Stimulated activated CD8-positive, alpha-beta memory T cell treated with anti-CD3 and anti-CD28 coated beads, Interleukin-7, amount 100 ng/mL, for 24 hours (primary cell): ENCODE results near the gene RBFOX1.

ENCODE experiments used
- DNase-seq: peaks from one replicate; pipeline ENCODE4 v3.0.0-alpha.2; 2020; ENCODE audit warnings: low read depth

The RBFOX1 gene

GRCh38 chr16:7332611-7333010 lies at the start of gene RBFOX1:
RBFOX1 (plus strand) TSS chr16:7332845.
- DNase-seq: no peak

- DNase-seq: no peak
Observed at GRCh38 chr16:7284780-7285179, 47.9 kb upstream of the RBFOX1 start.

GRCh38 chr16:7285520-7285919 lies 47.1 kb upstream of the RBFOX1 start:
- DNase-seq: no peak

- DNase-seq: no peak
Observed at GRCh38 chr16:7289299-7289698, 43.3 kb upstream of the RBFOX1 start.

GRCh38 chr16:7290682-7291081 lies 42.0 kb upstream of the RBFOX1 start:
- no peak for DNase-seq

- DNase-seq: no peak
Observed at GRCh38 chr16:7294020-7294419, 38.6 kb upstream of the RBFOX1 start.

- DNase-seq: no peak
Observed at GRCh38 chr16:7303052-7303610, 29.5 kb upstream of the RBFOX1 start.

GRCh38 chr16:7303660-7304200 lies 28.9 kb upstream of the RBFOX1 start:
- DNase-seq: no peak

GRCh38 chr16:7304279-7304678 lies 28.4 kb upstream of the RBFOX1 start:
- DNase-seq: no peak

GRCh38 chr16:7304958-7305357 lies 27.7 kb upstream of the RBFOX1 start:
- DNase-seq: no peak

GRCh38 chr16:7313170-7313569 lies 19.5 kb upstream of the RBFOX1 start:
- no peak for DNase-seq

- no peak for DNase-seq
Observed at GRCh38 chr16:7314163-7314562, 18.5 kb upstream of the RBFOX1 start.

GRCh38 chr16:7315813-7316212 lies 16.8 kb upstream of the RBFOX1 start:
- DNase-seq: no peak

GRCh38 chr16:7316281-7316888 lies 16.3 kb upstream of the RBFOX1 start:
- DNase-seq: no peak

- DNase-seq: no peak
Observed at GRCh38 chr16:7317982-7318381, 14.7 kb upstream of the RBFOX1 start.

- DNase-seq: no peak
Observed at GRCh38 chr16:7318686-7319085, 14.0 kb upstream of the RBFOX1 start.

GRCh38 chr16:7319514-7319913 lies 13.1 kb upstream of the RBFOX1 start:
- no peak for DNase-seq

GRCh38 chr16:7321661-7322060 lies 11.0 kb upstream of the RBFOX1 start:
- no peak for DNase-seq

GRCh38 chr16:7324321-7324720 lies 8.3 kb upstream of the RBFOX1 start:
- DNase-seq: no peak

- DNase-seq: no peak
Observed at GRCh38 chr16:7325834-7326233, 6.8 kb upstream of the RBFOX1 start.

GRCh38 chr16:7330709-7331108 lies 1.9 kb upstream of the RBFOX1 start:
- DNase-seq: no peak

- no peak for DNase-seq
Observed at GRCh38 chr16:7331997-7332396, 648 bp upstream of the RBFOX1 start.

- DNase-seq: no peak
Observed at GRCh38 chr16:7333180-7333725, 608 bp downstream of the RBFOX1 start.
